GM04504 (cell line): ENCODE data around the gene SLC24A3.

ENCODE experiments used
- DNase-seq: peaks from one replicate; pipeline ENCODE4 v3.0.0-alpha.2; 2012; ENCODE audit warnings: low read depth

The SLC24A3 gene

DNA sequence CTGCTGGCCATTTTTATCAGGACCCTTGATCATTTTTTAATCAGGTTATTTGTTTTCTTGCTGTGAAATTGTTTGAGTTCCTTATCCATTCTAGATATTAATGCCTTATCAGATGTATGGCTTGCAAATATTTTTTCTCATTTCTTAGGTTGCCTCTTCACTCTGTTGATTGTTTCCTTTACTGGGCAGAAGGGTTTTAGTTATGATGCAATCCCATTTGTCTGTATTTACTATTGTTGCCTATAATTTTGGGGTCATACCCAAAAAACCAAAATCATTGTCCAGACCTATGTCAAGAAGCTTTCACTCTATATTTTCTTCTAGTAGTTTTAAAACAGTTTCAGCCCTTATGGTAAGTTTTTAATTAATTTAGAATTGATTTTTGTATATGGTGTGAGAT, 172.5 kb downstream of the SLC24A3 start:
- DNase-seq, result no peak

DNA sequence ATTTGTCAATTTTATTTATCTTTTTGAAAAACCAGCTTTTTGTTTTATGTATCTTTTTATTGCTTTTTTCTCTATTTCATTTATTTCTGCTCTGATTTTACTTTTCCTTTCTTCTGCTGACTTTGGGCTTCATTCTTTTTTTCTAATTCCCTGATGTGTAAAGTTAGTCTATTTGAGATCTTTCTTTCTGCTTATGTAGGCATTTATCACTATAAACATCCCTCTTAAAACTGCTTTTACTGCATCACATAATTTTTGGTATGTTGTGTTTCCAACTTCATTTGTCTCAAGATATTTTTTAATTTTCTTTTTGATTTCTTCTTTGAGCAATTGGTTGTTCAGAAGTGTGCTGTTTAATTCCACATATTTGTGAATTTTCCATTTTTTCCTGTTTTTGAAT, 174.8 kb downstream of the SLC24A3 start:
- no peak for DNase-seq

DNA sequence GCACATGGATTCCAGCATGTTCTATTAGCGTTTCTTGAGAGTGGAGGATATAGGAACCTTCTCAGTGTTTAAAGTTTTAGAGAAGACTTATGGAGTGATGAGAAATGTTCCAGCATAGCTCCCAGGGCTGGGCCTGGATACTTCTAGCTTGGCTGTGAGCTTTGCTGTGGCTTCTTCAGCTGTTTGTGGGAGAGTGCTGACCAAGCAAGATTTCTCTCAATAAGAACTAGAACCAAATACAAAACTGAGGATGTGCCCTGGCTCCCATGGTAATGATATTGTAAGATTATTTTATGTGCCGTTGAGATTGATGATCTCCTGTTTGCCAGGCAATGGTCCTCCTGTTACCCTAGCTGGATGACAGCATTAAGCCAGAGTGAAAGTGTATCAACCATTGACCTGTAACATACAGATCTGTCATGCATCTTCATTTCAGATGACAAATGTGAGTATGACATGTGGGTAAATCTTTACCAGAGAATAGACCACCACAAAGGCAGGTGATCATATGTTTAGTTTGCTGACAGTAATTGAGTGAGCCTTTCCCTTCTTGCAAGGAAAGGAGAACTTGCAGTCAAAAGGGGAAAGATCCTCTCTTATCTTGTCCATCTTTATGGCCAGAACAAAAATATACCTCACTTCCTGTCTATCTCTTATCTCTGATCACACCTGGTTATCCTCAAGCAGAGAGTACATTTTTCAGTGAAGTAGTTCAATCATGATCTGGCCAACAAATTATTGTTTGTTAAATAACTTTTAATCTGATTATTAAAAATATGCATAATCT, 180.1 kb downstream of the SLC24A3 start:
- DNase-seq, result no peak

DNA sequence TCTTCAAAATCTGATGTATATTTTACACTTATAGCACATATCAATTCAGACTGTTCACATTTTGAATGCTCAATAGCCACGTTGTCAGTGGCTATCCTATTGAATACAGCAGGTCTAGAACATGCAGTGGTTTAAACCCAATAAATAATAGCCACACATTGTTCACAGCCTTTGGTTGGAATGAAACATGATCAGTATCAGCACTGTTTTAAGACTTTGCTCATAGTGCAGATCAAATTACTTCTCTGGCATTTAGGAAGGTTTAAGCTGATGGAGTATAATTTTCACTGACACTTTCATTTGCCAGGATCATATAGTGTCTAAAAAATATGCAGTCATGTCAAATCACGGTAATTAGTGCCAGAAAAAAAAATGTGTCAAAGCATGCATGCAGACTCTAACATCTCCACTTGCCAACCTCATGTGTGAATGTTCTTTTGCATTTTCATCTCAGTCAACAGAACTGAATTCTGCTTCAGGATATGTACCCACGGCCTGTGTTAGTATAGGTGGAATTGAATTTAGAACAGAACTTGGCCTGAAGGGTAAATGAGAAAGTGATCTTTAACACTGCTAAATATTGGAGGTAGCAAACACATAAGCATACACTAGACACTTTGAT, 184.1 kb downstream of the SLC24A3 start:
- no peak for DNase-seq

DNA sequence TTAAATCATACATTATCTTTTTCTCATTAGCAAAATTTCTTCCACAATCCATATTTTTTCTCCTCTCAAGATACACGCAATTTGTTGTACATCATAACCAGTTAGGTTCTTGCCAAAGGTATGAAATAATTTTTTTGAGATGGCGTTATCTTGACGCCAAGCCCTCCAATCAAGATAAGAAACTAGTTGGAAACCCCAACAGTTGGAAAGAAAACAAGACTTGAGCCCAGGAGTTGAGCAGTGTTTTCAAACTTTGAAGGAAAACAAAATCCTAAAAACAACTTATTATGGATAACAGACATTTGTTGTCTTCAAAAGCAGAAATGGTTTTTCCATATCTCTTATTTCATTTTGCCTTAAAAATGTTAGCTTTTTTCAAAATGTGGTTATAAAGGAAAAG, 184.8 kb downstream of the SLC24A3 start:
- no peak for DNase-seq

DNA sequence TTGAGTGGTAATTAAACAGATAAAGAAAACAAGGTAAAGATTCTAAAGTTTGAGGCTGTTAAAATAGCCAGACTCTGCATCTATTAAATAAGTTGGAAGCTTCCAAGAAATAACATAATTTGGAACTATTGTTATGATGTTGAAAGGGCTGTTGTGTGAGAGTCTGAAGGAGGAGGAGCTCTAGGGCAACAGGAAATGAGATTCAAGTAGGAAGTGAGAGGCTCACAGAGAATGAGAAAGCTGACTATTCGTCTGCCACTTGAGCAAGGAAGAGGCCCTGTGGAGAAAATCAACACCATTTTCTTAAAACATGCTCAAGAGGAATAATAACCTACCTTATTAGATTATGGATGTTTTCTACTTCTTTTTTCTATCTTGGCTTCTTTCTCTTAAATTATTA, 185.2 kb downstream of the SLC24A3 start:
- no peak for DNase-seq

DNA sequence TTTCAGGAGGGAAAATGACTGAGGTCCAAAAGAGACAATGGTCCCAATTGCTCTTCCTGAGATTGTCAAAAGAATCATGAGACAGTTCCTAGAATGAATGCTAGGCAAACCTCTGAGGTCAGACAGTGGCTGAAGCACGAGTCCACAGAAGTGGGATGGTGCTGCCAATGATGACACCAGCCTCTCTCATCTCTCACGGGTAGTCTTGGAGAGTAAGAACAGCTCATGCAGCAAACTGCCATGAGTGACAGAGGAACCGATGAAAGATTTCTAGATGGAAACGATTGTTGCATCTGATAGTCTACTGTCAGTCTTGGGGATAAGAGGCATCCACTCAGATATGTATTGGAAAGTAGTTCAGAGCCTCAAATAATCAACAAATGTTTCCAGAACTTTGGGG, 188.7 kb downstream of the SLC24A3 start:
- no peak for DNase-seq

DNA sequence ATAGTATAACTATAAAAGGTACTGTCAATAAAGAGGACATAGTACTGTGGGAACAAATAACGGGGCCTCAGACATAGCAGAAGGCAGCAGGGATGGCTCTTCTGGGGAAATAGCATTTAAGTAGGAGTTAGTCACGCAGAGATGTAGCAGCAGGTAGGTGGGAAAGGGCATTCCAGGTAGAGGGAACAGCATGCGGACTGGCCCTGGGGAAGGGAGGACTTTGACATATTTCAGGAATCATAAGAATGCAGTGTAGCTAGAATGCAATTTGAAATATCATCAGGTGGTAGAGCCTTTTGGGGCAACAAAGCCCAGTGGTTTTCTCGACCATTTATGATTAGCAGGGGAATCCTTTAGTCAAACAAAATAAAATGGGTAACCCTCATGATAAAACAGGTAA, 191.1 kb downstream of the SLC24A3 start:
- DNase-seq, result no peak

DNA sequence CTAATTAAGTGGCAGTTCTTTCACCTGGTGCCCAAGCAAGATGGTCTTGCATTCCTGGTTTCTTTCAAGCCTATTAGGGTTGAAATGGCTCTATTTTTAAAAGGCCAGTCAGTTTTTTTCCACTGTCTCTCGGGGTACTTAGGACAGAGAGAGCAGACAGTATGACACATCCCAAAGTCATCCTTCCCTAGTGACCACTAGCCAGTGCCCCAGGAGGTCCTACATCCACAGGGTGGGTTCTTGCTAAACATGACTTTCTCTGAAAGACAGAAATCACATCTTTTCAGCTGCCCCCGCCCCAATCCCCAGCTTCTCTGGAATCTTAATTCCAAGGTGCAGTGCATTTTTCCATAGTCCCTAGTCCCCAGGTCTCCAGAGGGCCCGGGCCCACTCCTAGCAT, 192.4 kb downstream of the SLC24A3 start:
- DNase-seq, result no peak

DNA sequence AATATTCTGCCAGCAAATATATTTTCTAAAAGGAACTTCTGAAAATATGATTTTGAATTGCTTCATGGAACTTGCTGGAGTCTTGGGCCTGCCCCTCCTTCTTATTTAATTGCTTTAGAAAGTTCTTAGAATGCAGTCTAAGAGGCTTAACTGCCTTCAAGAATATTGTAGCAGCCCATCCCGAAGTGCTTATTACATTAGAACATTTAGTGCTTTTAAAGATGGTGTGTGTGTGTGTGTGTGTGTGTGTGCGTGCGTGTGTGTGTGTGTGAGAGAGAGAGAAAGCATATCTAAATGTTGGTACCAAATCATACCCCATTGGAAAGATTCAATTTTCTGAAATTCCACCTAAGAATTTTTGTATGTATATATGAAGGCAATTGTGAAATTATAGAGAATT, 193.5 kb downstream of the SLC24A3 start:
- no peak for DNase-seq

DNA sequence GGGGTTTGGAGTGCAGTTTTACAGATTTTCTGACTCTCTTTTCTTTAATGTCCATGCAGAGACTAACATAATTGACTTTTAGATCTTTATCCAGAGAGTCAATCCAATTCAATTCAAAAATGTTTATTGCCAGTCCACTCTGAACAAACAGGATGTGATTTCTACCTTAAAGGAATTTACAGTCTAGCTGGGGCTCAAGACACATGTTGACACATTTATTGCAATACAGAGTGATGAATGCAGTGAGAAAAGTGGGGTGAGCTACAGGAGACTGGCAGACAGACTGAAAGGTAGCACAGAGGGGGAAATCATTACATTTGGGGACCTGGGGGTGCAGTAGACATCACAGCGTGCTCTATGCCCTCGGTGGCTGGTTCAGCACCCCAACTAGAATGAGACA, 193.9 kb downstream of the SLC24A3 start:
- DNase-seq, result no peak

DNA sequence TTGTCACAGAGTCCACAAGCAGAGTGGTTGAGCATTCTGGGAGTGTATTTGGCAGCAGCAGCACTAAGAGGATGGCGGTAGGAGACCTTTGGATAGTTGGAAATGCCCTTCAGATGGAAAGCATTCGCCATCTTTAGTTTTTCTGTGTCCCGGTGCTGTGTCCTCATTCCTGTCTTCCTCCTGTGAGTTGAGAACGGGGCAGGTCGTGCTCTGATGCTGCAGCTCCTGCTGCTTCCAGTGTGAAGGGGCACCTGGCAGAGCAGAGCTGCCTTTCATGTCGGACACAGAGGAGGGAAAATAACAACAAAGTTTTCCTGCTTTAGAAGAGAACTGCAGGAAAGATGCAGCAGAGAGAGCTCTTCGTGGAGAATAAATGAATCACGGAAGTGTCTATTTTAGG, 194.8 kb downstream of the SLC24A3 start:
- no peak for DNase-seq

DNA sequence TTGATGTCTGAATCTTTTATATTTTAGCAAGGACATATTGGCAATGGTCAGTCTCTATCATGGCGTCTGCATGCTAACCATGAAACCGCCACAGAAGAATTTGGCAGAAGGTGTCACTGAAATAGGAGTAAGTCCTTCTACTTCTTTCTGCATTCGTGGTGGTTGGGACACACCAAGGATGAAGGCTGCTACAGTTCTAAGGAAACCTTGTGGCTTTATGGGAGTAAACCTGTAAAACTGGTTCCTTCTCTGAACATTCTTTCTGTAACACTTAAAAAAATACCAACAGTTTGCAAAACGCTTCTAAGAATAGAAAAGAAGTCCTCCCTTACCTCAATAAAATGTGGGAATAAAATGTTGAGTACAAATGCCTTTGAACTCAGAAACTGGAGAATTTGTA, 195.3 kb downstream of the SLC24A3 start:
- DNase-seq, result no peak

DNA sequence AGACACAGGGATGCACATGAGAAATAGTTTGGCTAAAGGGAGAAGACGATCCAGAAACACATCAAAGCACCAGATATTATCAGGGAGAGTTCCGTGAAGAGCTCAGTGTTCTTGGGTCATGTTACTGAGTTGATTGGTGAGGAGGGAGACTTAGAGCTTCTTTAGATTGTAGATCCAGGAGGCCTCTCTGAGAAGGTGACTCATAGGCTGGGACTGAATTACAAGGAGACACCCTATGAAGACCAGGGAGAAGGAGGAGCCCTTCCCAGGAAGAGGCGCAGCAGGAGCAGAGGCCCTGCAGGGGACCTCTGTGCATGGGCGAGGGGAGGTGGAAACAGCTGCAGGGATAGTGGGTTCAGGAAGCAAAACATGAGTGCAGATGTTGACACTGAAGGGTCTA, 196.5 kb downstream of the SLC24A3 start:
- no peak for DNase-seq

DNA sequence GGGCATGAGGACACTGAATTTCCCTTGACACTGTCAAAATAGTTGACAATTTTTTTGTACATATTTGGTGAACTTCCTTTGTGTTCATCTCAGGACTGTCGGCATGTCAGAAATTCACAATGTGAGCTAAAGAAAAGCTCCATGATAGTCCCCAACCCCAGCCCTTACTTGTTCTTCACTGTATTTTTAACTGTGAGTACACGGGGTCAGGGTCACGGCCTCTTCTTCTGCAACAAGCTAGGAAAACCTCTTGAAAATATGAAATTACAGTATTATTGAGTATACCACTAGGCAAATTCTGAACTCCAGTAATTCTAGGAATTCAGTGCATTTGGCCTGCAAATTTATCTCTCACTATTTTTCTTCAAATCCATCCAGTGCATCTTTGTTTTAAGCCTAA, 199.4 kb downstream of the SLC24A3 start:
- DNase-seq, result no peak

DNA sequence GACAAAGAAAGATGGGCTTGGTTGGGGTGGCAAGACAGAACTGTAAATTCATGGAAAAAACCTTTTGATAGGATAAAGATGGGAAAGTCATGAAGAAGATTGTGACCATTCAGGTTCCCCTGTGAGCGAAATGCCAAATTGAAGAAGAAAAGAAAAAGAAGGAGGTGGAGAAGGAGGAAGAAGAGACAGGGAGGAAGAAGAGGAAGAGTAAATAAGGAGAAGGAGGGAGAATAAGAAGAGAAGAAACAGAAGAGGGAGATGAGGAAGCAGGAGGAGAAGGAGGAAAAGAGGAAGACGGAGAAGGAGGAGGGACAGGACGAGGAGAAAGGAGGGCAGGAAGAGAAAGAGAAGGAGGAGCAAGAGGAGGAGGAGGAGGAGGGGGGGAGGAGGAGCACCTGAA, 199.8 kb downstream of the SLC24A3 start:
- DNase-seq, result no peak

DNA sequence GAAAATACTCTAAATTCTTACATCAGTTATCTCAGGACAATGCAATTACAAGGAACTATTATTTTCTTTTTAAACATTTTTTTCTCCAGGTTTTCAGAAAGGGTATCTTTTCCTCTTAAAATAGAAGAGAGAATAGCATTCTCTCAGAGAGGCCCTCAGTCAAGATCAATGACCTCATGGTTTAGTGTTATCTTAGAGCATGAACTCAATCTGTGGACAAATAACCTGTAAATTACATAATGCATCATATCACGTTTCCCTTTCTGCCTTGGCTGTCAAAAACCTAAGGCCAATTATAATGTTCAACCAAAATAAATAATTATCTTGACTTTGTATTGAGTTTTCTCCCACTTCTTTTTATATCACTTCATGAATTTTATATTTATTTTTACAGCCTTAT, 202.2 kb downstream of the SLC24A3 start:
- no peak for DNase-seq

DNA sequence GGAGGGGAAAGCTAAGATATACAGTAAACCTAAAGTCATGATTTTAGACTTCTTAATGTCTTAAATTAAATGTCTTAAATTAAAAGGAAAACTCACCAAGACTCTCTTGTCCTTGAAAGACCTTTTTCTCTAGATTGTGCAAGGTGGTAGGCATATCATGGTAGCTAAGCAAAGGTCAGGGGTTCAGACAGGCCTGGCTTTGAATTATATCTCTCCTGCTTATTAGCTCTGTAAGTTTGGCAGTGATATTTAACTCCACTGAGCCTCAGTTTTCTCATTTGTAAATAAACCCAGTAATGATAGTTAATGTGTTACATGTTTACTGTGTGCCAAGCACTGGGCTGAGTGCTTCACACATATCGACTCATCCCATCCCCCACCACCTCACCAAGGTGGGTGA, 203.3 kb downstream of the SLC24A3 start:
- DNase-seq, result no peak

DNA sequence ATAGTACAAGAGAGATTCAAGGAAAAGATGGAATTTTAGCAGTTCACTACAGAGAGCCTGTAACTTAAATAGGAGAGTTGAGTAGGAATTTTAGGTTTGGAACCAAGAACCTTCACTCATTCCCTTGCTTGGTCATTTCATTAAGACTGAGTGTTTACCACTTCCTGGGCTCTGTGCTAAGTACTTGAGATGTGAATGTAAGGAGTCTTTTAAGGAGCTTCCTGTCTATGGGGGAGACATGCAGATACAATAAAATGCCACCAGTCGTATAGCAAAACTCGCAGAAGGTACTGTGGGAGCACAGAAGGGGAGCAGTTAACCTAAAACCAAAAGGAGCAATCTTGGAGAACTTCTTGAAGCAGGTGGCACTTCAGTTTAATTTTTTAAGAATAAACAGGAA, 204.2 kb downstream of the SLC24A3 start:
- DNase-seq, result no peak

DNA sequence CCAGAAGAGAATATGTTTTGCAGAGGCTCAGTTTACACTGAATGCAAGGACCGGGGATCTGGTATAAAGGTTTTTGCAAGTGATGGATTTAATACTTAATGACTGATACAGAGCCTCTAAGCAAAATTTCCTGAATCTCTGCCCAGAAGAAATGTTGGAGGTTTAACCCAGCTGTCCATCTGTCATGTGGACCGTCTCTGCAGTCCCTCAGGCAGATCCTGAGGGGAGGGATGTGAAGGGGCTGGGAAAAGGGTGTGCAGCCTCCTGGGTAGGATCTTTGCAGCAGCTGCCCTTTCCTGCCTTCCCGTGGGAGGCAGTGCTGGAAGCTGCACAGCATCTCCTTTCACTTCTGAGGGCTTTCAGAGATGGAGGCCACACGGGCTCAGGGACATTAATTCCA, 207.0 kb downstream of the SLC24A3 start:
- no peak for DNase-seq

DNA sequence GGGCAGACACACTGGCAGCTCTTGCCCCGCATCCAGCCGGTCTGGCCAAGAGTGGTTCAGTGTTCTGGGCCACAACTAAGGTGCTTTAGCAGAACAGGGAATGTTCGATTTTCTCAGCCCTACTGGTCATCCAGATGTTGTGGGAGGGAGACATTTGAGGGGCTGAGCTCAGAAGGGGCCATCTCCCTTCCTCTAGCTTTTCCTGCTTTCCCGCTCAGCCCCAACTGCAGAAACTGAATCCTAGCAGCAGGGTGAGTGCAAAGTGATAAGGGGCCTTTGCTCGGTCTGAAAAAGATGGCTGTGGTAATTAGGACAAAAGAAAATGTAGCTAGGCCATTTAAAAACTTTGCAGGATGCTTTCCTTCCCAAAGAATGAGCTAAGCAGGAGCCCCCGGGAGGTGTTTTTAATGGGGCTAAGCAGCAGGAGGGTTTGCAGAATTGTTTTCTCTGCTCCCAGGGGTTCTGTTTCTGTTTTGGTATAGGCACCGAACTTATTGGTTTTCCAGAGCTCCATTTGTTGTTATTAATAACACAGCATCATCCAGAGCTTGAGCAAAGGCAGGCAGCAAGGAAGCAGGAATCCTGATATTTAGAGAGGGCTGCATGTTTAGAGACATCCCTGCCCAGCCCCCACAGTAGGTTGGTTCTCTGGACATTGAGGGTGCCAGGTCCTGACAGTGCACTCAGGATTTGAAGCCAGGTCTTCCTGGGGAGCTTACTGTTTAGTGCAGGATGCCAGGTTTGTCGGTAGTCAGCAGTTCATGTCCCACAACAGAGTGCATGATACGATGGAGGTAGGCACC, 210.9 kb downstream of the SLC24A3 start:
- no peak for DNase-seq

DNA sequence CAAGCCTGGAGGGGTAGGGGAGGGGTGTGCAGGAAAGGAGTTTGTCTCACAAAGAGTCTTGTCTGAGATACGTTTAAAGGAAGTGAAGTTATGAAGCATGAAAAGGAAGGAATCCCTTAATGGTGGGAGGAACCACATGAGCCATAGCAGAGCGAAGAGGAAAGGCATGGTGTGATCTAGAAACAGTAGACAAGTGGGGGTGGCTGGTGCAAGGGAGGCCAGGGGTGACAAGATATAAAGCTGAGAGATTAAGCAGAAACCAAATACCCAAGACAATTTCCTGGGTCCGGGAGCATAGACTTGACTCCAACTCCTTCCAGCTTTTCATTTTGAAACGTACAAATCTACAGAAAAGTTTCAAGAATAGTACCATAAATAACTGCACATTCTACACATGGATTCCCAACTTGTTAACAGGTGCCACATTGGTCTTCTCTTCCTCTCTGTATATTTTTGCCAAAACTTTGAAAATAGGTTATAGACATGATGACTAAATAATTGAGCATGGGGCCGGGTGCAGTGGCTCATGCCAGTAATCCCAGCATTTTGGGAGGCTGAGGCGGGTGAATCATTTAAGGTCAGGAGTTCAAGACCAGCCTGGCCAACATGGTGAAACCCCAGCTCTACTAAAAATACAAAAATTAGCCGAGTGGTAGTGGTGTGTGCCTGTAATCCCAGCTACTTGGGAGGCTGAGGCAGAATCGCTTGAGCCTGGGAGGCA, 211.6 kb downstream of the SLC24A3 start:
- DNase-seq, result no peak

DNA sequence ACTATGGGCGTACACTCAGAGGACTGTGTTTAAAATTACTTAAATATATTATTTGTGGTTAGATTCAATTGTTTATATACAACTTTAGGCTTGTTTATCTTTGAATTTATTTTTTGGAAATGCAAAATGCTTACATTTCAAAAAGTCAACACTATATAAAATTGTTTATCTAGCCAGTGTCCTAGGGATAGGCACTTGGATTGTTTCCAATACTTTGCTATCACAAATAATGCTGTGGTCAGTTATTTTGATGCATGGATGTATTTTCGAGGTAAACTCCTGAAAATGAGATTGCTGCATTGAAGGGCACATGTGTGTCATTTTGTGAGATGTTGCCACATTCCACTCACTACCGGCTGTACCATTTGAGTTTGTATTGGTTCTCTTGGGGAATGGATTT, 213.9 kb downstream of the SLC24A3 start:
- DNase-seq, result no peak
